Ovary (tissue), 3 donors: ENCODE results near the gene PLXDC2.

Experiments used
- CTCF ChIP-seq, 3 donors: fragments of 450-650 bp in 2 of 3; fragments of 200-600 bp in 1 of 3; IDR thresholded peaks; one replicate each; pipeline versions ENCODE4 v1.5.1 to v1.8.0; 2016 to 2022; ENCODE audit warnings: antibody characterized with exemption in 3 of 3, mild to moderate bottlenecking in 1 of 3
- EP300 ChIP-seq: sonication (generic); formaldehyde crosslinking; IDR thresholded peaks from one replicate; pipeline ENCODE4 v1.6.1; 2017; ENCODE audit warnings: antibody characterized with exemption
- POLR2A ChIP-seq: fragments of 450-650 bp; IDR thresholded peaks from one replicate; pipeline ENCODE4 v1.6.1; 2017; ENCODE audit warnings: antibody characterized with exemption, mild to moderate bottlenecking, moderate library complexity
- donor health status: DM: no; HTN: no; CAD: no.

GRCh38 chr10:19809481-19809880, 6.8 kb upstream of the PLXDC2 start:
- TF ChIP-seq CTCF (IDR thresholded peaks at IDR 0.05), result no peak
- no peak for TF ChIP-seq POLR2A
- no peak for TF ChIP-seq EP300
